Measurements from ENCODE around the gene USH2A. TPM values are rescaled to one million over a fixed set of nuclear protein-coding genes. Genes with fewer than 3 reads are reported as not detected.

Gene USH2A
- total and polyA plus RNA-seq, 11 donors = 0.03 to 4.7 (median 1.7) TPM

DNA sequence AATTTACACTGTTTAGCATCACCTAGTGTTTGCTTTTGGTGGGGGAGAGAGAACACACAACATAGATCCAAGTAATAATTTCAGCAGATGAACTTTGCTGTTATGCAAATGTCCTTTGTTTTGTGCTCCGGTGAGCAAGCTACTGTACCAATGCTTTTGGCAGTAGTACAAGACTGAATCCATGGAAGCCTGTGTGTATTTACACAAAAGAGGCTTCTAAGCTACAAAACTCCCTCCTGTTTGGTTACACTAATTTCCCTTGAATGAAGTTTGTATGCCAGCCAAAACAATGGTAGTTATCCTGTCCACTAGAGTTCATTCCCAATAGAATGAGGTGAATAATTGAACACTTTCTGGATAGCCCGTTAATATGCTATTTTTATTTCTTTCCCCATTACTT, 535.6 kb downstream of the USH2A start:
- Histone ChIP-seq H3K9me3 (peaks cover 0 to 2% (median 0%) of the 10 kb centered on the region in 12 donors), H3K4me3 (no peak overlapping the region), H3K27me3 (no peaks in the 10 kb centered on the region), H3K4me1 (no peaks in the 10 kb centered on the region), H3K36me3 (no peaks in the 10 kb centered on the region), H3K27ac (no peak overlapping the region)
- ATAC-seq (no peak), DNase-seq (no peak)
- intact Hi-C loops (cut with DNase I) = no loop called here
- TF ChIP-seq, protein P1, sequence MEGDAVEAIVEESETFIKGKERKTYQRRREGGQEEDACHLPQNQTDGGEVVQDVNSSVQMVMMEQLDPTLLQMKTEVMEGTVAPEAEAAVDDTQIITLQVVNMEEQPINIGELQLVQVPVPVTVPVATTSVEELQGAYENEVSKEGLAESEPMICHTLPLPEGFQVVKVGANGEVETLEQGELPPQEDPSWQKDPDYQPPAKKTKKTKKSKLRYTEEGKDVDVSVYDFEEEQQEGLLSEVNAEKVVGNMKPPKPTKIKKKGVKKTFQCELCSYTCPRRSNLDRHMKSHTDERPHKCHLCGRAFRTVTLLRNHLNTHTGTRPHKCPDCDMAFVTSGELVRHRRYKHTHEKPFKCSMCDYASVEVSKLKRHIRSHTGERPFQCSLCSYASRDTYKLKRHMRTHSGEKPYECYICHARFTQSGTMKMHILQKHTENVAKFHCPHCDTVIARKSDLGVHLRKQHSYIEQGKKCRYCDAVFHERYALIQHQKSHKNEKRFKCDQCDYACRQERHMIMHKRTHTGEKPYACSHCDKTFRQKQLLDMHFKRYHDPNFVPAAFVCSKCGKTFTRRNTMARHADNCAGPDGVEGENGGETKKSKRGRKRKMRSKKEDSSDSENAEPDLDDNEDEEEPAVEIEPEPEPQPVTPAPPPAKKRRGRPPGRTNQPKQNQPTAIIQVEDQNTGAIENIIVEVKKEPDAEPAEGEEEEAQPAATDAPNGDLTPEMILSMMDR (IDR thresholded peaks at IDR 0.05) = no peak
- no peak for TF ChIP-seq POLR2A (IDR thresholded peaks at IDR 0.05)
- 68 to 85% (median 70%) methylated on average over 2 of the region's 2 CpGs for WGBS, 4 donors

DNA sequence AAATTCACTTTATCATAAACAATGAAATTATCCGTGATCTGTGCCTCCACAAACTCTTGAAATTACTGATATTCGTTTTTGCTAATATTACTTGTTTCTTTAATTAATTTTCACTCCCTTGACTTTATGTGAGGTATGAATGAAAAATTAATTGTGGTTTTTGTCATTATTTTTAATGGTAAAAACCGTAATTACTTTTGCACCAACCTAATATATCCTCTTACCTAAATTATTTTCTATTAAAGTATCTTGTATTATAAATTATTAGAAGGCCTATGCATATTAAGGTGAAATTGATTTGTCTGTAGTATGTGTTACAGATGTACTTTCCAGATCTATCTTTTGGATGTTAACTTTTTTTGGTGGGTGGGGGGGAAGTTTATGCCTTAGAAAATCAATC, 540.2 kb downstream of the USH2A start:
- WGBS, 4 donors = 70 to 80% (median 76%) methylated on average over 3 of the region's 3 CpGs
- Histone ChIP-seq H3K36me3 (no peaks in the 10 kb centered on the region), H3K27me3 (no peaks in the 10 kb centered on the region), H3K27ac (no peak overlapping the region), H3K4me3 (no peak overlapping the region), H3K4me1 (no peaks in the 10 kb centered on the region), H3K9me3 (peaks cover 0 to 5% (median 0%) of the 10 kb centered on the region in 12 donors)
- intact Hi-C loops (cut with DNase I) = no loop called here
- no peak for DNase-seq
- TF ChIP-seq, protein P1 (IDR thresholded peaks at IDR 0.05) = no peak
- TF ChIP-seq POLR2A (IDR thresholded peaks at IDR 0.05) = no peak
- ATAC-seq = no peak

DNA sequence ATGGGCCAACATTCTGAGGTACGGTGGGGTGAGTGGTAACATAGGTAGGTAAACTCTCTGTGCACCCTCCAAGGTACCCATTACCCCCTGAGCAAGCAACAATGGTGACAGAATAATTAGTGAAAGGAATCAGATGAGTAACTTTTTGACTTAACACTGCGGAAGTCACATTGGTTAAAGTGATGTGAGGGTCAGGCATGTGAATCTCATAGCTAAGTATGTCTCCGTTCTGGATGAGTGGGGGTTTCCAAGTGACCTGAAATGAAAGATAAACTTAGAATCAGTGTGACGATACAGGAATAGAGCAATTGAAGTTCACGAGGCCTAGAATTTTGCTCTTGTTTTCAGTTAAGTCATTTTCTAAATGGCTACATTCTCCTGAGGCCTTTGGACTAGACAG, 544.4 kb downstream of the USH2A start:
- TF ChIP-seq, protein P1 (IDR thresholded peaks at IDR 0.05) = no peak
- TF ChIP-seq POLR2A (IDR thresholded peaks at IDR 0.05) = no peak
- DNase-seq = no peak
- ATAC-seq = no peak
- no peaks in the 10 kb centered on the region for H3K36me3 ChIP-seq
- peaks cover 0 to 5% (median 0%) of the 10 kb centered on the region in 12 donors for H3K9me3 ChIP-seq
- H3K4me3 ChIP-seq = no peak overlapping the region
- WGBS, 4 donors = 76 to 82% (median 81%) methylated on average over 5 of the region's 5 CpGs
- no peaks in the 10 kb centered on the region for H3K27me3 ChIP-seq
- H3K4me1 ChIP-seq = no peaks in the 10 kb centered on the region
- no peak overlapping the region for H3K27ac ChIP-seq
- intact Hi-C loops (cut with DNase I) = no loop called here

DNA sequence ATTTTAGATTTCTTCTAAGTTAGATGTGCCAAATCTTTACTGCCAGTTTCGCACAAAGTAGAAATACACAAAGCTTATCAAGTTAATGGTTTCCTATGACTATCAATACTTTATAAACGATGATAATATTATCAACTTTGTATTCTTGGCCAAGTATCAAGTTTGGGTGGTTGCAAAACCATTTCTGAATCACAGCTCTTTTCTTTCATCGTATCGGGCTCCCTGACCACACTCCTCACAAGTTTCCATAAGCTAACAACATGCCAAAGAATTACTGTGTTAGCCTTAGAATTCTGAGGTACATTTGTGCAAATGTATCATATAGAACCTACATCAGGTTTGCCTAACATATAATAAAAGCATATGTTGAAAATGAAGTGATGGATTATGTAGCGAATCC, 545.1 kb downstream of the USH2A start:
- ATAC-seq = no peak
- H3K4me1 ChIP-seq = no peaks in the 10 kb centered on the region
- H3K36me3 ChIP-seq = no peaks in the 10 kb centered on the region
- H3K4me3 ChIP-seq = no peak overlapping the region
- no peaks in the 10 kb centered on the region for H3K27me3 ChIP-seq
- WGBS, 4 donors = 65 to 78% (median 70%) methylated on average over 5 of the region's 5 CpGs
- H3K27ac ChIP-seq = no peak overlapping the region
- TF ChIP-seq, protein P1 (IDR thresholded peaks at IDR 0.05) = no peak
- no peak for TF ChIP-seq POLR2A (IDR thresholded peaks at IDR 0.05)
- no peak for DNase-seq
- H3K9me3 ChIP-seq = peaks cover 0 to 5% (median 0%) of the 10 kb centered on the region in 12 donors
- intact Hi-C loops (cut with DNase I) = no loop called here
